Stimulated activated CD8-positive, alpha-beta memory T cell treated with anti-CD3 and anti-CD28 coated beads, Interleukin-15, amount 100 ng/mL, for 48 hours (primary cell): ENCODE data around the gene SLC22A23.

Source experiments
- DNase-seq, 2 donors: peaks; one replicate each; pipeline ENCODE4 v3.0.0-alpha.2; 2020; ENCODE audit warnings: low read depth in 2 of 2

Gene SLC22A23

GRCh38 chr6:3353213-3353903 is 103.5 kb downstream of the SLC22A23 start:
- DNase-seq = no peak

GRCh38 chr6:3352678-3353077 is 104.2 kb downstream of the SLC22A23 start:
- no peak for DNase-seq

GRCh38 chr6:3351829-3352524 is 104.9 kb downstream of the SLC22A23 start:
- no peak for DNase-seq

- DNase-seq = no peak
Observed at GRCh38 chr6:3351105-3351676, 105.7 kb downstream of the SLC22A23 start.

- DNase-seq = no peak
Observed at GRCh38 chr6:3350252-3350796, 106.5 kb downstream of the SLC22A23 start.

- DNase-seq = no peak
Observed at GRCh38 chr6:3349388-3350251, 107.2 kb downstream of the SLC22A23 start.

- no peak for DNase-seq
Observed at GRCh38 chr6:3348821-3349220, 108.0 kb downstream of the SLC22A23 start.

GRCh38 chr6:3347826-3348225 is 109.0 kb downstream of the SLC22A23 start:
- DNase-seq = no peak

GRCh38 chr6:3347247-3347646 is 109.6 kb downstream of the SLC22A23 start:
- no peak for DNase-seq

- DNase-seq = no peak
Observed at GRCh38 chr6:3346476-3346875, 110.4 kb downstream of the SLC22A23 start.

- no peak for DNase-seq
Observed at GRCh38 chr6:3345836-3346235, 111.0 kb downstream of the SLC22A23 start.

- DNase-seq = no peak
Observed at GRCh38 chr6:3343089-3343883, 113.6 kb downstream of the SLC22A23 start.

- DNase-seq = no peak
Observed at GRCh38 chr6:3341467-3341866, 115.4 kb downstream of the SLC22A23 start.

GRCh38 chr6:3340894-3341293 is 116.0 kb downstream of the SLC22A23 start:
- DNase-seq = no peak

GRCh38 chr6:3340358-3340802 is 116.5 kb downstream of the SLC22A23 start:
- no peak for DNase-seq

GRCh38 chr6:3339811-3340210 is 117.0 kb downstream of the SLC22A23 start:
- no peak for DNase-seq

- no peak for DNase-seq
Observed at GRCh38 chr6:3337521-3338350, 119.1 kb downstream of the SLC22A23 start.

GRCh38 chr6:3336859-3337515 is 119.9 kb downstream of the SLC22A23 start:
- DNase-seq = no peak

- no peak for DNase-seq
Observed at GRCh38 chr6:3336066-3336786, 120.6 kb downstream of the SLC22A23 start.
